H1 (cell line): ENCODE measurements around the gene DLL4. TPM values are rescaled to one million over a fixed set of nuclear protein-coding genes. Genes with fewer than 3 reads are reported as not detected.

Experiments
- CTCF ChIA-PET: fragments of 300-600 bp; sonication (Branson Sonifier 250); formaldehyde crosslinking; loops from one replicate; lab custom pipeline; 2021; ENCODE audit not compliant: partially characterized antibody; lab: Charles Lee
- POLR2A ChIA-PET: fragments of 300-600 bp; sonication (Branson Sonifier 250); formaldehyde crosslinking; loops from one replicate; lab custom pipeline; 2021; ENCODE audit warnings: inconsistent platforms; ENCODE audit not compliant: partially characterized antibody; lab: Charles Lee
- DNase-seq, 2 experiments: peaks; one replicate each; pipeline versions ENCODE4 v3.0.0 to v3.0.0-alpha.2; 2010 to 2022; ENCODE audit warnings: low spot score in 2 of 2, low read depth in 1 of 2, mixed read lengths in 1 of 2
- FAIRE-seq: peaks from 2 replicates; lab custom pipeline; 2011; peaks lifted over from hg19 to GRCh38; lab: Jason Lieb, UNC
- H2AFZ ChIP-seq: 2 replicates; pipeline ENCODE4 v1.8.1; 2012; ENCODE audit warnings: low read length, inconsistent platforms
- H2AK5ac ChIP-seq: 2 replicates; pipeline ENCODE4 v1.6.1; 2013; ENCODE audit warnings: low read depth, low read length
- H2BK120ac ChIP-seq: replicated peaks from 2 replicates; pipeline ENCODE3; 2013; ENCODE audit warnings: low read depth, low read length, inconsistent platforms
- H2BK12ac ChIP-seq: 2 replicates; pipeline ENCODE4 v1.6.1; 2013; ENCODE audit warnings: low read depth, low read length
- H2BK15ac ChIP-seq: 2 replicates; pipeline ENCODE4 v1.6.1; 2013; ENCODE audit warnings: low read length
- H2BK20ac ChIP-seq: 2 replicates; pipeline ENCODE4 v1.6.1; 2013; ENCODE audit warnings: low read length
- H2BK5ac ChIP-seq: 2 replicates; pipeline ENCODE4 v1.6.1; 2013; ENCODE audit warnings: low read depth, low read length
- H3K14ac ChIP-seq: 2 replicates; pipeline ENCODE4 v1.6.1; 2013; ENCODE audit warnings: inconsistent platforms; ENCODE audit not compliant: insufficient read length
- H3K18ac ChIP-seq: 2 replicates; pipeline ENCODE4 v1.6.1; 2013; ENCODE audit warnings: low read length; ENCODE audit errors: extremely low read depth
- H3K23ac ChIP-seq: 2 replicates; pipeline ENCODE4 v1.6.1; 2013; ENCODE audit warnings: inconsistent platforms; ENCODE audit not compliant: insufficient read length
- H3K23me2 ChIP-seq: 2 replicates; pipeline ENCODE4 v1.6.1; 2013; ENCODE audit warnings: low read depth, low read length
- H3K27ac ChIP-seq: 2 replicates; pipeline ENCODE4 v1.6.1; 2011; ENCODE audit warnings: low read depth, low read length, inconsistent platforms
- H3K27me3 ChIP-seq, 4 experiments: replicated peaks in 1 of 4; 1 replicate in 1 of 4; 2 replicates in 3 of 4; pipeline versions ENCODE4 v1.6.1 to v1.8.1; 2011 to 2013; ENCODE audit warnings: low read length in 3 of 4, mild to moderate bottlenecking in 3 of 4, inconsistent platforms in 2 of 4, mixed read lengths in 2 of 4, moderate library complexity in 1 of 4; ENCODE audit not compliant: control insufficient read depth in 3 of 4, insufficient read depth in 3 of 4; ENCODE audit errors: extremely low read depth in 1 of 4
- H3K36me3 ChIP-seq, 4 experiments: 2 replicates each; pipeline versions ENCODE4 v1.6.1 to v1.8.1; 2011 to 2013; ENCODE audit warnings: mild to moderate bottlenecking in 4 of 4, low read length in 3 of 4, moderate library complexity in 2 of 4, control low read depth in 1 of 4, inconsistent platforms in 1 of 4; ENCODE audit not compliant: insufficient read depth in 4 of 4, control insufficient read depth in 2 of 4
- H3K4ac ChIP-seq: replicated peaks from 2 replicates; pipeline ENCODE3; 2013; ENCODE audit warnings: low read length, low read depth, mixed read lengths, inconsistent platforms; ENCODE audit not compliant: insufficient read length
- H3K4me1 ChIP-seq, 4 experiments: replicated peaks in 1 of 4; 1 replicate in 1 of 4; 2 replicates in 3 of 4; pipeline versions ENCODE4 v1.6.1 to v1.8.1; 2011 to 2013; ENCODE audit warnings: low read length in 3 of 4, inconsistent platforms in 2 of 4, mixed read lengths in 1 of 4; ENCODE audit not compliant: insufficient read depth in 4 of 4, control insufficient read depth in 3 of 4
- H3K4me2 ChIP-seq, 2 experiments: 2 replicates each; pipeline versions ENCODE4 v1.6.1 to v1.8.1; 2011 to 2013; ENCODE audit warnings: low read depth in 2 of 2, low read length in 2 of 2, control low read depth in 1 of 2, inconsistent platforms in 1 of 2, mild to moderate bottlenecking in 1 of 2; ENCODE audit not compliant: insufficient read depth in 1 of 2
- H3K4me3 ChIP-seq, 4 experiments: fragments of 200-600, 300-600 bp in 1 of 4; sonication (generic), shearing (Covaris generic), sonication (Bioruptor Twin) in 1 of 4; 2 replicates each; pipeline versions ENCODE4 v1.5.1 to v1.8.1; 2011 to 2016; ENCODE audit warnings: low read length in 4 of 4, low read depth in 3 of 4, control low read depth in 2 of 4, inconsistent platforms in 2 of 4, mild to moderate bottlenecking in 2 of 4, mixed read lengths in 1 of 4, moderate library complexity in 1 of 4; ENCODE audit not compliant: insufficient read depth in 2 of 4; ENCODE audit errors: extremely low read depth in 1 of 4
- H3K56ac ChIP-seq: replicated peaks from 2 replicates; pipeline ENCODE3; 2013; ENCODE audit warnings: low read depth, mild to moderate bottlenecking, mixed read lengths, low read length, inconsistent platforms; ENCODE audit not compliant: insufficient read length
- H3K79me1 ChIP-seq: 2 replicates; pipeline ENCODE4 v1.6.1; 2013; ENCODE audit warnings: low read depth, low read length, control low read depth
- H3K79me2 ChIP-seq, 2 experiments: 2 replicates each; pipeline versions ENCODE4 v1.6.1 to v1.8.1; 2012 to 2013; ENCODE audit warnings: low read length in 2 of 2, mild to moderate bottlenecking in 2 of 2, inconsistent platforms in 1 of 2; ENCODE audit not compliant: insufficient read depth in 2 of 2, control insufficient read depth in 1 of 2
- H3K9ac ChIP-seq, 4 experiments: replicated peaks in 1 of 4; 1 replicate in 1 of 4; 2 replicates in 3 of 4; pipeline versions ENCODE4 v1.6.1 to v1.8.1; 2011 to 2013; ENCODE audit warnings: low read depth in 3 of 4, low read length in 3 of 4, control low read depth in 2 of 4, mild to moderate bottlenecking in 2 of 4, moderate library complexity in 2 of 4, inconsistent platforms in 1 of 4; ENCODE audit errors: extremely low read depth in 1 of 4
- H3K9me3 ChIP-seq, 2 experiments: 2 replicates each; pipeline versions ENCODE4 v1.6.1 to v1.8.1; 2012 to 2013; ENCODE audit warnings: mild to moderate bottlenecking in 2 of 2, moderate library complexity in 2 of 2, control low read depth in 1 of 2, inconsistent platforms in 1 of 2, low read depth in 1 of 2, low read length in 1 of 2, mixed read lengths in 1 of 2; ENCODE audit not compliant: insufficient read depth in 2 of 2
- H4K20me1 ChIP-seq, 2 experiments: replicated peaks in 1 of 2; 2 replicates each; pipeline versions ENCODE3 to v1.8.1; 2011 to 2013; ENCODE audit warnings: inconsistent platforms in 2 of 2, low read length in 2 of 2, mild to moderate bottlenecking in 1 of 2; ENCODE audit not compliant: insufficient read depth in 2 of 2, control insufficient read depth in 1 of 2
- H4K5ac ChIP-seq: 2 replicates; pipeline ENCODE4 v1.6.1; 2013; ENCODE audit warnings: low read length, low read depth, mixed read lengths, inconsistent platforms; ENCODE audit not compliant: insufficient read length
- H4K8ac ChIP-seq: 2 replicates; pipeline ENCODE4 v1.8.0; 2013; ENCODE audit warnings: mild to moderate bottlenecking, moderate library complexity, low read length, inconsistent platforms; ENCODE audit not compliant: insufficient read depth; ENCODE audit errors: extremely low read depth
- H4K91ac ChIP-seq: replicated peaks from 2 replicates; pipeline ENCODE3; 2013; ENCODE audit warnings: low read length, mixed read lengths, inconsistent platforms; ENCODE audit not compliant: insufficient read length
- BACH1 ChIP-seq: IDR thresholded peaks from 2 replicates; pipeline ENCODE4 v1.6.1; 2012; ENCODE audit warnings: low read length, improper control_type of control experiment
- CREB1 ChIP-seq: IDR thresholded peaks from 2 replicates; pipeline ENCODE4 v1.6.1; 2012; ENCODE audit warnings: inconsistent platforms
- EGR1 ChIP-seq: IDR thresholded peaks from 2 replicates; pipeline ENCODE4 v1.6.1; 2011; ENCODE audit warnings: low read depth, low read length, borderline replicate concordance
- FOSL1 ChIP-seq: IDR thresholded peaks from 2 replicates; pipeline ENCODE4 v1.6.1; 2011; ENCODE audit warnings: mild to moderate bottlenecking, low read depth, low read length, moderate library complexity; ENCODE audit not compliant: insufficient read depth
- PHF8 ChIP-seq: fragments of 200-600 bp; sonication (generic); conservative IDR thresholded peaks from 2 replicates; pipeline ENCODE4 v1.7.1; 2012; ENCODE audit warnings: low read depth, mild to moderate bottlenecking, inconsistent platforms, low read length, moderate library complexity
- SRF ChIP-seq: IDR thresholded peaks from 2 replicates; pipeline ENCODE4 v1.6.1; 2011; ENCODE audit warnings: mild to moderate bottlenecking, low read depth, low read length, moderate library complexity
- TAF1 ChIP-seq: IDR thresholded peaks from 2 replicates; pipeline ENCODE4 v1.6.1; 2011; ENCODE audit warnings: mild to moderate bottlenecking, low read depth, low read length
- WGBS, 2 experiments: shearing (Covaris generic) in 1 of 2; methylation state at CpG; one replicate each; pipeline versions ENCODE4 v1.1.6 to v1.1.7; 2013 to 2015; ENCODE audit warnings: low lambda C conversion rate in 2 of 2, mixed read lengths in 2 of 2, inconsistent platforms in 1 of 2, low coverage in 1 of 2, missing lambda C conversion rate in 1 of 2; ENCODE audit not compliant: insufficient replicate concordance in 2 of 2, insufficient coverage in 1 of 2, insufficient read length in 1 of 2; ENCODE audit errors: extremely low coverage in 1 of 2, missing lambda C conversion rate in 1 of 2; 5-methylcytosine and 5-hydroxymethylcytosine counted together
- polyA plus RNA-seq, 7 experiments: library from polyadenylated mRNA; depleted of rRNA in 3 of 7; stranded (reverse) in 5 of 7; unstranded in 2 of 7; fragments of >200 nt in 5 of 7; fragments of 200-250 nt in 2 of 7; gene quantifications; 1 replicate in 5 of 7; 2 replicates in 1 of 7; 4 replicates in 1 of 7; pipeline versions ENCODE4 v1.2.1 to v1.2.3, GENCODE V29; 2011 to 2013; ENCODE audit warnings: missing spikeins in 2 of 7, mixed read lengths in 2 of 7
- total RNA-seq: library from RNA; stranded (reverse); fragmentation: NEBNext Ultra II Directional; extraction: Animal tissue kit (Norgen Biotek cat#: 25700); gene quantifications from 2 replicates; pipeline ENCODE4 v1.2.1, GENCODE V29; 2021
- TF ChIP-seq, protein P1 (sequence below), 3 experiments: IDR thresholded peaks; 1 replicate in 2 of 3; 2 replicates in 1 of 3; pipeline versions ENCODE4 v1.5.1 to v1.6.1; 2011; ENCODE audit warnings: low read length in 3 of 3, mild to moderate bottlenecking in 3 of 3, inconsistent platforms in 2 of 3, low read depth in 1 of 3, moderate library complexity in 1 of 3; ENCODE audit not compliant: insufficient read depth in 1 of 3; ENCODE audit errors: control extremely low read depth in 1 of 3

The DLL4 gene
- total and polyA plus RNA-seq, 2 of the 8 experiments (the other 6 are each of a cell fraction or from before 2014, with no cell fraction given): 0.23 to 0.60 TPM

- Histone ChIP-seq H3K27me3 (peaks cover 0 to 25% (median 16%) of the 10 kb centered on the region in 4 experiments; a peak in 6 of 7 replicates), H4K5ac (no peak overlapping the region), H3K4ac (no peak overlapping the region), H4K8ac (peak overlapping the region; percentile 97), H3K14ac (no peak overlapping the region), H4K20me1 (no peaks in the 10 kb centered on the region), H3K9me3 (no peaks in the 10 kb centered on the region), H2AK5ac (no peak overlapping the region), H2BK20ac (0 out of 2 replicates have a peak overlapping the region, but pooled peaks have one; percentile 32), H3K4me1 (peaks cover 0 to 28% (median 12%) of the 10 kb centered on the region in 4 experiments; a peak in 6 of 7 replicates), H2BK12ac (peak overlapping the region; percentile 43; the same call in 1 of the 2 replicates), H3K79me1 (no peaks in the 10 kb centered on the region), H3K23me2 (peaks cover 5% of the 10 kb centered on the region; the same call in 1 of the 2 replicates), H3K18ac (peak overlapping the region; percentile 60), H3K4me3 (peak overlapping the region; percentile 30 to 64 (median 52)), H3K4me2 (peak overlapping the region; percentile 64 to 92), H2BK120ac (no peak overlapping the region), H2BK15ac (peak overlapping the region; percentile 95; the same call in 1 of the 2 replicates), H3K36me3 (no peaks in the 10 kb centered on the region), H3K23ac (no peak overlapping the region), H3K27ac (peak overlapping the region; percentile 58; the same call in 1 of the 2 replicates), H3K56ac (no peak overlapping the region), H2BK5ac (no peak overlapping the region), H4K91ac (peak overlapping the region; percentile 70), H3K79me2 (no peaks in the 10 kb centered on the region), H2AFZ (peak overlapping the region; percentile 92), H3K9ac (peak overlapping the region in 3 of 4 experiments; percentile 57 to 74 (median 69); a peak in 6 of 7 replicates)
- ChIA-PET CTCF (interaction anchor here (0.7 to 33.1 kb wide), 26 partner anchors 10 to 257 kb away, joined by 3 to 590 read pairs (median 6); partner anchors contain the start of genes CHAC1, DLL4 and VPS18), POLR2A (interaction anchor here (0.9 to 43.8 kb wide), 17 partner anchors 6 to 177 kb away, joined by 3 to 1505 read pairs (median 4); partner anchors contain the start of genes CHAC1, DLL4, RHOV and SPINT1)
- WGBS, 2 experiments: 5% methylated on average over 63 of the region's 92 CpGs; no CpG with 5 or more reads in 1 of the 2 experiments
- FAIRE-seq: no peak
- peak in 1 of 2 experiments; percentile 90 for DNase-seq
- TF ChIP-seq BACH1 (0 out of 2 replicates have a peak, but pooled peaks have one; percentile 13), TAF1 (0 out of 2 replicates have a peak, but pooled peaks have one; percentile 22), SRF (no peak), CREB1 (no peak), EGR1 (no peak), FOSL1 (no peak), PHF8 (peak; percentile 75)
- TF ChIP-seq, protein P1, sequence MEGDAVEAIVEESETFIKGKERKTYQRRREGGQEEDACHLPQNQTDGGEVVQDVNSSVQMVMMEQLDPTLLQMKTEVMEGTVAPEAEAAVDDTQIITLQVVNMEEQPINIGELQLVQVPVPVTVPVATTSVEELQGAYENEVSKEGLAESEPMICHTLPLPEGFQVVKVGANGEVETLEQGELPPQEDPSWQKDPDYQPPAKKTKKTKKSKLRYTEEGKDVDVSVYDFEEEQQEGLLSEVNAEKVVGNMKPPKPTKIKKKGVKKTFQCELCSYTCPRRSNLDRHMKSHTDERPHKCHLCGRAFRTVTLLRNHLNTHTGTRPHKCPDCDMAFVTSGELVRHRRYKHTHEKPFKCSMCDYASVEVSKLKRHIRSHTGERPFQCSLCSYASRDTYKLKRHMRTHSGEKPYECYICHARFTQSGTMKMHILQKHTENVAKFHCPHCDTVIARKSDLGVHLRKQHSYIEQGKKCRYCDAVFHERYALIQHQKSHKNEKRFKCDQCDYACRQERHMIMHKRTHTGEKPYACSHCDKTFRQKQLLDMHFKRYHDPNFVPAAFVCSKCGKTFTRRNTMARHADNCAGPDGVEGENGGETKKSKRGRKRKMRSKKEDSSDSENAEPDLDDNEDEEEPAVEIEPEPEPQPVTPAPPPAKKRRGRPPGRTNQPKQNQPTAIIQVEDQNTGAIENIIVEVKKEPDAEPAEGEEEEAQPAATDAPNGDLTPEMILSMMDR (IDR thresholded peaks at IDR 0.05; ENCODE audit: control extremely low read depth in 1 of 3, insufficient read depth in 1 of 3, low read depth in 1 of 3, low read length in 3 of 3): peak; percentile 71 to 80 (median 76)
Observed at GRCh38 chr15:40941528-40942336, 12.6 kb downstream of the DLL4 start.
